IMR-90 (cell line): ENCODE measurements around the gene GRSF1. TPM values are rescaled to one million over a fixed set of nuclear protein-coding genes. Genes with fewer than 3 reads are reported as not detected.

Source experiments
- ATAC-seq: fragments of 200-7000 bp; cut with Tn5 transposase; 2 replicates; pipeline ENCODE4 v1.9.1; 2020; ENCODE audit warnings: low read depth, mild to moderate bottlenecking, moderate library complexity
- BruUV-seq: library from RNA; stranded (reverse); fragments of 400-500 nt; replicated peaks from 2 replicates; lab custom pipeline; 2021; lab: Mats Ljungman, UMichigan
- CTCF ChIA-PET: fragments of 300-600 bp; formaldehyde crosslinking; extraction: SDS; loops from one replicate; lab custom pipeline; 2021; ENCODE audit warnings: antibody characterized with exemption; lab: Yijun Ruan, JAX
- POLR2A ChIA-PET: fragments of 300-600 bp; sonication (Branson Sonifier 250); formaldehyde crosslinking; loops from one replicate; lab custom pipeline; 2022; ENCODE audit warnings: antibody characterized with exemption; ENCODE audit not compliant: unreplicated experiment; lab: Charles Lee
- DNase-seq: peaks from one replicate; pipeline ENCODE4 v3.0.0; 2013
- H2AFZ ChIP-seq: replicated peaks from 2 replicates; pipeline ENCODE3; 2013; ENCODE audit warnings: low read length, mild to moderate bottlenecking; ENCODE audit not compliant: poor library complexity
- H2AK5ac ChIP-seq: 2 replicates; pipeline ENCODE4 v1.6.1; 2013; ENCODE audit warnings: low read depth, low read length, inconsistent platforms
- H2AK9ac ChIP-seq: replicated peaks from 2 replicates; pipeline ENCODE3; 2013; ENCODE audit warnings: mild to moderate bottlenecking, low read depth, low read length, moderate library complexity; ENCODE audit not compliant: poor library complexity
- H2BK120ac ChIP-seq: 2 replicates; pipeline ENCODE4 v1.6.1; 2013; ENCODE audit warnings: low read depth, low read length, inconsistent platforms
- H2BK15ac ChIP-seq: 3 replicates; pipeline ENCODE4 v1.6.1; 2013; ENCODE audit warnings: low read depth, low read length, inconsistent platforms
- H2BK20ac ChIP-seq: 2 replicates; pipeline ENCODE4 v1.6.1; 2013; ENCODE audit warnings: low read depth, mild to moderate bottlenecking, inconsistent platforms, low read length, moderate library complexity
- H2BK5ac ChIP-seq: 2 replicates; pipeline ENCODE4 v1.6.1; 2013; ENCODE audit warnings: mild to moderate bottlenecking, low read depth, low read length, inconsistent platforms; ENCODE audit not compliant: poor library complexity, severe bottlenecking
- H3K14ac ChIP-seq: replicated peaks from 2 replicates; pipeline ENCODE4 v1.6.1; 2013; ENCODE audit warnings: low read depth, low read length, inconsistent platforms
- H3K18ac ChIP-seq: 2 replicates; pipeline ENCODE4 v1.6.1; 2013; ENCODE audit warnings: low read depth, low read length, control low read depth
- H3K23ac ChIP-seq: 2 replicates; pipeline ENCODE4 v1.6.1; 2013; ENCODE audit warnings: low read depth, low read length, inconsistent platforms
- H3K27ac ChIP-seq: 2 replicates; pipeline ENCODE4 v1.5.1; 2013; ENCODE audit warnings: mild to moderate bottlenecking, control low read depth, low read length; ENCODE audit not compliant: insufficient read depth
- H3K27me3 ChIP-seq: 2 replicates; pipeline ENCODE4 v1.6.1; 2013; ENCODE audit warnings: low read length; ENCODE audit not compliant: control insufficient read depth, insufficient read depth
- H3K36me3 ChIP-seq: 2 replicates; pipeline ENCODE4 v1.6.1; 2013; ENCODE audit warnings: low read length, mixed read lengths; ENCODE audit not compliant: control insufficient read depth, insufficient read depth
- H3K4ac ChIP-seq: 2 replicates; pipeline ENCODE4 v1.6.1; 2013; ENCODE audit warnings: low read depth, low read length, inconsistent platforms
- H3K4me1 ChIP-seq: 2 replicates; pipeline ENCODE4 v1.6.1; 2013; ENCODE audit warnings: low read length, mixed read lengths; ENCODE audit not compliant: control insufficient read depth, insufficient read depth
- H3K4me2 ChIP-seq: 2 replicates; pipeline ENCODE4 v1.6.1; 2013; ENCODE audit warnings: low read depth, mild to moderate bottlenecking, control low read depth, low read length, moderate library complexity
- H3K4me3 ChIP-seq: 2 replicates; pipeline ENCODE4 v1.5.1; 2013; ENCODE audit warnings: low read depth, mild to moderate bottlenecking, control low read depth, low read length, moderate library complexity; ENCODE audit not compliant: insufficient read depth
- H3K56ac ChIP-seq: 2 replicates; pipeline ENCODE4 v1.6.1; 2013; ENCODE audit warnings: low read length, inconsistent platforms; ENCODE audit not compliant: insufficient read depth; ENCODE audit errors: extremely low read depth
- H3K79me1 ChIP-seq, 2 experiments: 2 replicates each; pipeline ENCODE4 v1.6.1; 2013; ENCODE audit warnings: low read length in 2 of 2, inconsistent platforms in 1 of 2, low read depth in 1 of 2
- H3K9ac ChIP-seq: 2 replicates; pipeline ENCODE4 v1.6.1; 2013; ENCODE audit warnings: low read depth, low read length, control low read depth
- H3K9me1 ChIP-seq: 2 replicates; pipeline ENCODE4 v1.6.1; 2013; ENCODE audit warnings: low read length, inconsistent platforms; ENCODE audit not compliant: insufficient read depth
- H3K9me3 ChIP-seq: 2 replicates; pipeline ENCODE4 v1.6.1; 2013; ENCODE audit warnings: low read length; ENCODE audit not compliant: control insufficient read depth, insufficient read depth
- H4K20me1 ChIP-seq: 2 replicates; pipeline ENCODE4 v1.6.1; 2013; ENCODE audit warnings: low read length, inconsistent platforms; ENCODE audit not compliant: insufficient read depth
- H4K5ac ChIP-seq: 2 replicates; pipeline ENCODE4 v1.6.1; 2013; ENCODE audit warnings: mild to moderate bottlenecking, low read depth, low read length, control low read depth
- H4K8ac ChIP-seq, 2 experiments: 2 replicates each; pipeline ENCODE4 v1.6.1; 2013; ENCODE audit warnings: low read depth in 2 of 2, low read length in 2 of 2, control low read depth in 1 of 2, inconsistent platforms in 1 of 2
- H4K91ac ChIP-seq: 2 replicates; pipeline ENCODE4 v1.6.1; 2013; ENCODE audit warnings: low read depth, low read length, inconsistent platforms; ENCODE audit not compliant: insufficient read depth
- BHLHE40 ChIP-seq: fragments of 150-350 bp; IDR thresholded peaks from 2 replicates; pipeline ENCODE4 v1.6.1; 2016; ENCODE audit warnings: mild to moderate bottlenecking, low read depth, low read length
- CEBPB ChIP-seq: IDR thresholded peaks from 2 replicates; pipeline ENCODE4 v1.6.1; 2012; ENCODE audit warnings: low read depth, low read length, improper control_type of control experiment
- CHD1 ChIP-seq: IDR thresholded peaks from 2 replicates; pipeline ENCODE4 v1.6.1; 2012; ENCODE audit warnings: low read depth, low read length, improper control_type of control experiment
- CTCF ChIP-seq: conservative IDR thresholded peaks from 2 replicates; pipeline ENCODE4 v1.5.1; 2012; ENCODE audit warnings: mild to moderate bottlenecking, low read depth, low read length, improper control_type of control experiment
- FOS ChIP-seq: fragments of 150-350 bp; IDR thresholded peaks from 2 replicates; pipeline ENCODE4 v1.6.1; 2016; ENCODE audit warnings: low read depth, low read length
- MAZ ChIP-seq: IDR thresholded peaks from 2 replicates; pipeline ENCODE4 v1.6.1; 2012; ENCODE audit warnings: low read depth, mild to moderate bottlenecking, low read length, improper control_type of control experiment, moderate library complexity, borderline replicate concordance
- MXI1 ChIP-seq: IDR thresholded peaks from 2 replicates; pipeline ENCODE4 v1.6.1; 2012; ENCODE audit warnings: low read depth, mild to moderate bottlenecking, low read length, moderate library complexity, borderline replicate concordance
- NFE2L2 ChIP-seq: fragments of 150-350 bp; IDR thresholded peaks from 2 replicates; pipeline ENCODE4 v1.6.1; 2016; ENCODE audit warnings: low read depth, mild to moderate bottlenecking, low read length
- POLR2A ChIP-seq: IDR thresholded peaks from 2 replicates; pipeline ENCODE4 v1.6.1; 2012; ENCODE audit warnings: mild to moderate bottlenecking, low read depth, low read length
- RCOR1 ChIP-seq: IDR thresholded peaks from 2 replicates; pipeline ENCODE4 v1.6.1; 2012; ENCODE audit warnings: mild to moderate bottlenecking, low read length, improper control_type of control experiment; ENCODE audit not compliant: insufficient replicate concordance
- RFX5 ChIP-seq: IDR thresholded peaks from 2 replicates; pipeline ENCODE4 v1.8.0; 2012; ENCODE audit warnings: low read depth, mild to moderate bottlenecking, low read length, moderate library complexity
- SMC3 ChIP-seq: fragments of 150-350 bp; IDR thresholded peaks from 2 replicates; pipeline ENCODE4 v1.6.1; 2016; ENCODE audit warnings: low read depth, mild to moderate bottlenecking, antibody characterized with exemption, low read length, moderate library complexity
- WGBS, 2 experiments: methylation state at CpG; one replicate each; pipeline versions ENCODE4 v1.1.5 to v1.1.7; 2013; ENCODE audit warnings: missing lambda C conversion rate in 2 of 2; ENCODE audit not compliant: insufficient read length in 1 of 2; ENCODE audit errors: extremely low coverage in 2 of 2; 5-methylcytosine and 5-hydroxymethylcytosine counted together
- dilution Hi-C: fragments of 300-500 bp; cut with HindIII; formaldehyde crosslinking; loops from one replicate; pipeline ENCODE4 v1.14.3; 2018; ENCODE audit warnings: low sequenced_read_pairs; ENCODE audit not compliant: unreplicated experiment
- in situ Hi-C: fragments of 300-500 bp; cut with MboI; formaldehyde crosslinking; loops from 3 replicates; pipeline ENCODE4 v1.14.3; 2019; ENCODE audit warnings: low sequenced_read_pairs, inconsistent platforms, mixed read lengths
- intact Hi-C: fragments of 100-400 bp; cut with micrococcal nuclease; formaldehyde crosslinking; loops from 2 replicates; pipeline ENCODE4 v1.10.0; 2022
- polyA plus RNA-seq, 3 experiments: library from polyadenylated mRNA; depleted of rRNA; stranded (reverse); fragments of >200 nt; gene quantifications; 2 replicates each; pipeline ENCODE4 v1.2.3, GENCODE V29; 2012; ENCODE audit warnings: low replicate concordance in 1 of 3
- total RNA-seq: library from RNA; depleted of rRNA; stranded (reverse); fragments of >200 nt; gene quantifications from 2 replicates; pipeline ENCODE4 v1.2.3, GENCODE V29; 2012
- TF ChIP-seq, protein P1 (sequence below): fragments of 150-350 bp; IDR thresholded peaks from 2 replicates; pipeline ENCODE4 v1.6.1; 2017; ENCODE audit warnings: mild to moderate bottlenecking, antibody characterized with exemption, low read length, low read depth
- TF ChIP-seq, protein P2 (sequence below): fragments of 150-350 bp; IDR thresholded peaks from 2 replicates; pipeline ENCODE4 v1.6.1; 2016; ENCODE audit warnings: low read depth, mild to moderate bottlenecking, low read length, moderate library complexity, borderline replicate concordance

GRSF1 gene
- total and polyA plus RNA-seq, 2 of the 4 experiments (the other 2 are of a cell fraction): 67.7 to 71.5 TPM

GRCh38 chr4:70874268-70875156 is 34.8 kb upstream of the GRSF1 start:
- H3K23ac ChIP-seq: no peak overlapping the region
- DNase-seq (no peak), ATAC-seq (no peak)
- H3K4ac ChIP-seq: no peak overlapping the region
- H3K79me1 ChIP-seq: no peaks in the 10 kb centered on the region
- no peak overlapping the region for H2BK120ac ChIP-seq
- no peak overlapping the region for H2AFZ ChIP-seq
- H4K20me1 ChIP-seq: no peaks in the 10 kb centered on the region
- WGBS, 2 experiments: 95% methylated on average over 7 of the region's 19 CpGs; no CpG with 5 or more reads in 1 of the 2 experiments
- H3K14ac ChIP-seq: no peak overlapping the region
- ChIA-PET POLR2A (interaction anchor here (0.6 kb wide), 1 partner anchor 36 kb away, joined by 4 read pairs; no protein-coding TSS in a partner anchor), CTCF (no interaction called here)
- H2AK5ac ChIP-seq: no peak overlapping the region
- no peak overlapping the region for H2BK15ac ChIP-seq
- H3K4me3 ChIP-seq: no peak overlapping the region
- H3K9me1 ChIP-seq: no peaks in the 10 kb centered on the region
- no peak overlapping the region for H4K8ac ChIP-seq
- H3K27ac ChIP-seq: no peak overlapping the region
- dilution Hi-C loops (no loop called here), intact Hi-C loops (no loop called here), in situ Hi-C loops (loop anchor here (25.0 kb wide), 2 partner anchors 688 to 838 kb away; no protein-coding TSS in a partner anchor)
- H3K18ac ChIP-seq: no peak overlapping the region
- no peak overlapping the region for H3K9ac ChIP-seq
- no peak overlapping the region for H2BK5ac ChIP-seq
- H3K4me1 ChIP-seq: no peaks in the 10 kb centered on the region
- no peak overlapping the region for H3K4me2 ChIP-seq
- no peak overlapping the region for H4K5ac ChIP-seq
- no TSS peak for BruUV-seq
- H3K56ac ChIP-seq: no peak overlapping the region
- H3K36me3 ChIP-seq: no peaks in the 10 kb centered on the region
- no peak overlapping the region for H4K91ac ChIP-seq
- no peaks in the 10 kb centered on the region for H3K27me3 ChIP-seq
- no peak overlapping the region for H2BK20ac ChIP-seq
- no peak overlapping the region for H2AK9ac ChIP-seq
- no peaks in the 10 kb centered on the region for H3K9me3 ChIP-seq
- no peak for TF ChIP-seq RFX5
- TF ChIP-seq RCOR1: no peak
- no peak for TF ChIP-seq SMC3
- no peak for TF ChIP-seq MXI1
- TF ChIP-seq NFE2L2: no peak
- TF ChIP-seq BHLHE40: no peak
- TF ChIP-seq FOS: no peak
- no peak for TF ChIP-seq POLR2A
- TF ChIP-seq, protein P1, sequence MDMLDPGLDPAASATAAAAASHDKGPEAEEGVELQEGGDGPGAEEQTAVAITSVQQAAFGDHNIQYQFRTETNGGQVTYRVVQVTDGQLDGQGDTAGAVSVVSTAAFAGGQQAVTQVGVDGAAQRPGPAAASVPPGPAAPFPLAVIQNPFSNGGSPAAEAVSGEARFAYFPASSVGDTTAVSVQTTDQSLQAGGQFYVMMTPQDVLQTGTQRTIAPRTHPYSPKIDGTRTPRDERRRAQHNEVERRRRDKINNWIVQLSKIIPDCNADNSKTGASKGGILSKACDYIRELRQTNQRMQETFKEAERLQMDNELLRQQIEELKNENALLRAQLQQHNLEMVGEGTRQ: no peak
- no peak for TF ChIP-seq CEBPB
- TF ChIP-seq CHD1: no peak
- TF ChIP-seq, protein P2, sequence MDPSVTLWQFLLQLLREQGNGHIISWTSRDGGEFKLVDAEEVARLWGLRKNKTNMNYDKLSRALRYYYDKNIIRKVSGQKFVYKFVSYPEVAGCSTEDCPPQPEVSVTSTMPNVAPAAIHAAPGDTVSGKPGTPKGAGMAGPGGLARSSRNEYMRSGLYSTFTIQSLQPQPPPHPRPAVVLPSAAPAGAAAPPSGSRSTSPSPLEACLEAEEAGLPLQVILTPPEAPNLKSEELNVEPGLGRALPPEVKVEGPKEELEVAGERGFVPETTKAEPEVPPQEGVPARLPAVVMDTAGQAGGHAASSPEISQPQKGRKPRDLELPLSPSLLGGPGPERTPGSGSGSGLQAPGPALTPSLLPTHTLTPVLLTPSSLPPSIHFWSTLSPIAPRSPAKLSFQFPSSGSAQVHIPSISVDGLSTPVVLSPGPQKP: no peak
- no peak for TF ChIP-seq CTCF
- no peak for TF ChIP-seq MAZ
